Endothelial cell of umbilical vein (primary cell): Measurements from ENCODE around the gene WNT4. TPM values are rescaled to one million over a fixed set of nuclear protein-coding genes. Genes with fewer than 3 reads are reported as not detected.

Source experiments
- BruUV-seq: library from RNA; stranded (reverse); fragments of 400-500 nt; replicated peaks from 2 replicates; lab custom pipeline; 2021; lab: Mats Ljungman, UMichigan
- CTCF ChIA-PET: fragments of 300-600, 350-600 bp; sonication (Branson Sonifier 250); formaldehyde crosslinking; loops from one replicate; lab custom pipeline; 2021; ENCODE audit warnings: antibody characterized with exemption, inconsistent platforms; lab: Charles Lee
- POLR2A ChIA-PET: fragments of 300-600, 350-600 bp; sonication (Branson Sonifier 250); formaldehyde crosslinking; loops from one replicate; lab custom pipeline; 2021; ENCODE audit warnings: antibody characterized with exemption, inconsistent platforms; lab: Charles Lee
- DNase-seq: peaks from one replicate; pipeline ENCODE4 v3.0.0-alpha.2; 2011; ENCODE audit warnings: low read depth, low spot score
- FAIRE-seq: peaks from 2 replicates; lab custom pipeline; 2011; peaks lifted over from hg19 to GRCh38; lab: Jason Lieb, UNC
- H2AFZ ChIP-seq: 2 replicates; pipeline ENCODE4 v1.6.0; 2012; ENCODE audit warnings: low read depth, low read length, control low read depth, inconsistent platforms
- H3K27ac ChIP-seq: 2 replicates; pipeline ENCODE4 v1.5.1; 2011; ENCODE audit warnings: low read depth, mild to moderate bottlenecking, control low read depth, low read length, moderate library complexity; ENCODE audit not compliant: insufficient read depth
- H3K27me3 ChIP-seq, 2 experiments: 2 replicates each; pipeline versions ENCODE4 v1.6.0 to v1.6.1; 2011; ENCODE audit warnings: low read length in 2 of 2, mixed read lengths in 1 of 2; ENCODE audit not compliant: control insufficient read depth in 2 of 2, insufficient read depth in 2 of 2
- H3K36me3 ChIP-seq, 2 experiments: 2 replicates in 1 of 2; 3 replicates in 1 of 2; pipeline ENCODE4 v1.5.1; 2011; ENCODE audit warnings: low read length in 2 of 2, mild to moderate bottlenecking in 1 of 2, moderate library complexity in 1 of 2; ENCODE audit not compliant: control insufficient read depth in 2 of 2, insufficient read depth in 2 of 2; ENCODE audit errors: extremely low read depth in 1 of 2
- H3K4me1 ChIP-seq: 3 replicates; pipeline ENCODE4 v1.5.1; 2011; ENCODE audit warnings: mild to moderate bottlenecking, low read length; ENCODE audit not compliant: control insufficient read depth, insufficient read depth; ENCODE audit errors: extremely low read depth
- H3K4me2 ChIP-seq: 2 replicates; pipeline ENCODE4 v1.6.1; 2011; ENCODE audit warnings: low read length, control low read depth, mixed read lengths; ENCODE audit not compliant: insufficient read depth
- H3K4me3 ChIP-seq, 3 experiments: fragments of 200-600 bp in 1 of 3; sonication (generic), shearing (Covaris generic) in 1 of 3; replicated peaks in 1 of 3; 2 replicates each; pipeline ENCODE4 v1.5.1; 2011 to 2016; ENCODE audit warnings: control low read depth in 3 of 3, low read length in 3 of 3, mild to moderate bottlenecking in 2 of 3, inconsistent platforms in 1 of 3, low read depth in 1 of 3, moderate library complexity in 1 of 3; ENCODE audit not compliant: insufficient read depth in 1 of 3
- H3K79me2 ChIP-seq: 2 replicates; pipeline ENCODE4 v1.6.0; 2012; ENCODE audit warnings: low read length, inconsistent platforms; ENCODE audit not compliant: control insufficient read depth, insufficient read depth
- H3K9ac ChIP-seq: replicated peaks from 2 replicates; pipeline ENCODE3; 2011; ENCODE audit warnings: low read length, control low read depth; ENCODE audit not compliant: insufficient read depth; ENCODE audit errors: extremely low read depth
- H3K9me1 ChIP-seq: replicated peaks from 3 replicates; pipeline ENCODE4 v1.6.0; 2011; ENCODE audit warnings: mild to moderate bottlenecking, low read length; ENCODE audit not compliant: control insufficient read depth, insufficient read depth; ENCODE audit errors: extremely low read depth
- H3K9me3 ChIP-seq: replicated peaks from 2 replicates; pipeline ENCODE4 v1.5.1; 2012; ENCODE audit warnings: low read length, inconsistent platforms; ENCODE audit not compliant: control insufficient read depth, insufficient read depth
- H4K20me1 ChIP-seq: replicated peaks from 2 replicates; pipeline ENCODE3; 2011; ENCODE audit warnings: mild to moderate bottlenecking, low read length; ENCODE audit not compliant: control insufficient read depth, insufficient read depth; ENCODE audit errors: extremely low read depth
- EZH2 ChIP-seq: IDR thresholded peaks from 2 replicates; pipeline ENCODE4 v1.6.1; 2012; ENCODE audit warnings: borderline replicate concordance, low read depth, mild to moderate bottlenecking, moderate library complexity, low read length, inconsistent platforms; ENCODE audit not compliant: severe bottlenecking
- FOS ChIP-seq: IDR thresholded peaks from 2 replicates; pipeline ENCODE4 v1.6.1; 2011; ENCODE audit warnings: mild to moderate bottlenecking, low read length, moderate library complexity, borderline replicate concordance; ENCODE audit not compliant: insufficient read depth
- GATA2 ChIP-seq: IDR thresholded peaks from 2 replicates; pipeline ENCODE4 v1.7.0; 2011; ENCODE audit warnings: low read depth, mild to moderate bottlenecking, moderate library complexity, mixed read lengths, low read length; ENCODE audit not compliant: insufficient read length, insufficient read depth
- JUN ChIP-seq: IDR thresholded peaks from 2 replicates; pipeline ENCODE4 v1.6.1; 2011; ENCODE audit warnings: borderline replicate concordance, low read depth; ENCODE audit not compliant: insufficient read length, insufficient read depth
- MYC ChIP-seq: IDR thresholded peaks from one replicate; pipeline ENCODE4 v1.6.1; 2011; ENCODE audit warnings: mild to moderate bottlenecking, low read depth, low read length
- POLR2A ChIP-seq: IDR thresholded peaks from 2 replicates; pipeline ENCODE4 v1.6.1; 2012; ENCODE audit warnings: low read depth, mild to moderate bottlenecking, control low read depth, low read length
- POLR2AphosphoS5 ChIP-seq: IDR thresholded peaks from 2 replicates; pipeline ENCODE4 v1.6.1; 2012; ENCODE audit warnings: low read depth, mild to moderate bottlenecking, control low read depth, low read length, moderate library complexity; ENCODE audit not compliant: insufficient read depth
- dilution Hi-C: fragments of 300-500 bp; cut with MboI; formaldehyde crosslinking; loops from one replicate; pipeline ENCODE4 v1.15.0; 2019; ENCODE audit warnings: low sequenced_read_pairs; ENCODE audit not compliant: extremely low pct_ligation_motif_present
- intact Hi-C: fragments of 100-400 bp; cut with micrococcal nuclease; formaldehyde crosslinking; loops from one replicate; pipeline ENCODE4 v1.10.0; 2022
- polyA plus RNA-seq, 4 experiments: library from polyadenylated mRNA; depleted of rRNA in 3 of 4; stranded (reverse) in 3 of 4; unstranded in 1 of 4; fragments of >200 nt; gene quantifications; 2 replicates each; pipeline versions ENCODE4 v1.2.1 to v1.2.3, GENCODE V29; 2011 to 2012; ENCODE audit warnings: missing spikeins in 1 of 4
- total RNA-seq: library from RNA; stranded (reverse); gene quantifications from 2 replicates; pipeline ENCODE4 v1.2.3, GENCODE V29; 2021
- TF ChIP-seq, protein P1 (sequence below): IDR thresholded peaks from 2 replicates; pipeline ENCODE4 v1.6.1; 2011; ENCODE audit not compliant: insufficient read depth, insufficient read length
- TF ChIP-seq, protein P2 (sequence below), 2 donors: IDR thresholded peaks; 1 replicate in 1 of 2; 2 replicates in 1 of 2; pipeline ENCODE4 v1.5.1; 2011; ENCODE audit warnings: low read length in 2 of 2, mild to moderate bottlenecking in 2 of 2, moderate library complexity in 2 of 2, control low read depth in 1 of 2, inconsistent platforms in 1 of 2, low read depth in 1 of 2; ENCODE audit not compliant: insufficient read depth in 1 of 2; ENCODE audit errors: extremely low read depth in 1 of 2

Gene WNT4
- total and polyA plus RNA-seq, 2 donors (not counting 3 experiments of a cell fraction or from before 2014, with no cell fraction given), result 0.06 TPM; not detected in 1

DNA sequence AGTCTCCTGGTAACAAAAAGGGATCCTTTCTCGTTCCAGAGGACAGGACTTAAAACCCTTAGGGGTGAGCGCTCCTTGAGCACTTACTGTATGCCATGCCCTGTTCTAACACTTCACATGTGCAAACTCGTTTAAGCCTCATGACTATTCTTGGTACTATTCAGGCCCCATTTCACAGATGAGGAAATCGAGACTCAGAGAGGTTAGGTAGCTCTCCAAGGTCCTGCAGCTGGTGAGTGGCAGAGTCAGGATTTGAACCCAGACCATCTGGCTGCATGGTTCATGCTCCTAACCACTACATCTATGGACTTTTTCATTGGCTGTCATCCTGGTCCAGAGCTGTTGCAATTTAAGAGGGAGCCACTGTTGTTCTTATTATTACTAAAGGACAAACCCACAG lies 46.7 kb upstream of the WNT4 start:
- no peak overlapping the region for H3K4me2 ChIP-seq

More for the DNA sequence above, 46.7 kb upstream of the WNT4 start:
- Histone ChIP-seq H3K4me1 (no peaks in the 10 kb centered on the region), H3K9ac (no peak overlapping the region), H2AFZ (no peak overlapping the region), H3K9me1 (no peaks in the 10 kb centered on the region), H3K9me3 (no peaks in the 10 kb centered on the region), H3K79me2 (no peaks in the 10 kb centered on the region), H3K36me3 (no peaks in the 10 kb centered on the region), H3K27me3 (peaks cover 2 to 5% of the 10 kb centered on the region in 2 experiments), H3K4me3 (no peak overlapping the region), H3K27ac (no peak overlapping the region), H4K20me1 (peaks cover 2% of the 10 kb centered on the region)
- intact Hi-C loops, result no loop called here
- BruUV-seq, result no TSS peak
- ChIA-PET POLR2A (no interaction called here), CTCF (no interaction called here)
- dilution Hi-C loops, result no loop called here
- DNase-seq (no peak), FAIRE-seq (no peak)
- TF ChIP-seq FOS (no peak), POLR2A (no peak), JUN (no peak), GATA2 (no peak), MYC (no peak), EZH2 (no peak), POLR2AphosphoS5 (no peak)
- TF ChIP-seq, protein P1, sequence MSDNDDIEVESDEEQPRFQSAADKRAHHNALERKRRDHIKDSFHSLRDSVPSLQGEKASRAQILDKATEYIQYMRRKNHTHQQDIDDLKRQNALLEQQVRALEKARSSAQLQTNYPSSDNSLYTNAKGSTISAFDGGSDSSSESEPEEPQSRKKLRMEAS, result no peak
- TF ChIP-seq, protein P2, sequence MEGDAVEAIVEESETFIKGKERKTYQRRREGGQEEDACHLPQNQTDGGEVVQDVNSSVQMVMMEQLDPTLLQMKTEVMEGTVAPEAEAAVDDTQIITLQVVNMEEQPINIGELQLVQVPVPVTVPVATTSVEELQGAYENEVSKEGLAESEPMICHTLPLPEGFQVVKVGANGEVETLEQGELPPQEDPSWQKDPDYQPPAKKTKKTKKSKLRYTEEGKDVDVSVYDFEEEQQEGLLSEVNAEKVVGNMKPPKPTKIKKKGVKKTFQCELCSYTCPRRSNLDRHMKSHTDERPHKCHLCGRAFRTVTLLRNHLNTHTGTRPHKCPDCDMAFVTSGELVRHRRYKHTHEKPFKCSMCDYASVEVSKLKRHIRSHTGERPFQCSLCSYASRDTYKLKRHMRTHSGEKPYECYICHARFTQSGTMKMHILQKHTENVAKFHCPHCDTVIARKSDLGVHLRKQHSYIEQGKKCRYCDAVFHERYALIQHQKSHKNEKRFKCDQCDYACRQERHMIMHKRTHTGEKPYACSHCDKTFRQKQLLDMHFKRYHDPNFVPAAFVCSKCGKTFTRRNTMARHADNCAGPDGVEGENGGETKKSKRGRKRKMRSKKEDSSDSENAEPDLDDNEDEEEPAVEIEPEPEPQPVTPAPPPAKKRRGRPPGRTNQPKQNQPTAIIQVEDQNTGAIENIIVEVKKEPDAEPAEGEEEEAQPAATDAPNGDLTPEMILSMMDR (IDR thresholded peaks at IDR 0.05; ENCODE audit: extremely low read depth in 1 of 2, insufficient read depth in 1 of 2, low read depth in 1 of 2, low read length in 2 of 2), result no peak
